PFSK-1 (cell line): ENCODE results near the gene DCAF8L2.

Experiments used
- POLR2AphosphoS5 ChIP-seq: IDR thresholded peaks from 2 replicates; pipeline ENCODE4 v1.6.1; 2012; ENCODE audit warnings: low read depth, mild to moderate bottlenecking, control low read depth, low read length, moderate library complexity
- REST ChIP-seq, 2 experiments: IDR thresholded peaks; 2 replicates each; pipeline versions ENCODE4 v1.6.1 to v1.8.0; 2011 to 2012; ENCODE audit warnings: low read depth in 2 of 2, low read length in 2 of 2, control low read depth in 1 of 2, inconsistent platforms in 1 of 2, mild to moderate bottlenecking in 1 of 2, moderate library complexity in 1 of 2; ENCODE audit not compliant: insufficient read depth in 1 of 2
- SIN3A ChIP-seq: IDR thresholded peaks from 2 replicates; pipeline ENCODE4 v1.6.1; 2012; ENCODE audit warnings: mild to moderate bottlenecking, low read length, moderate library complexity, borderline replicate concordance; ENCODE audit not compliant: insufficient read depth

GRCh38 chrX:27598312-27598711 is 8.2 kb downstream of the DCAF8L2 start:
- TF ChIP-seq SIN3A: no peak
- TF ChIP-seq REST (IDR thresholded peaks at IDR 0.05; ENCODE audit: insufficient read depth in 1 of 2, low read depth in 2 of 2, low read length in 2 of 2): no peak
- no peak for TF ChIP-seq POLR2AphosphoS5
